Thyroid gland (tissue), 4 donors: ENCODE measurements around the gene MMD2.

ENCODE experiments used
- CTCF ChIP-seq, 6 experiments: fragments of 200-600 bp in 3 of 6; fragments of 450-650 bp in 3 of 6; sonication (generic) in 3 of 6; IDR thresholded peaks; one replicate each; pipeline ENCODE4 v1.5.1; 2016 to 2019; ENCODE audit warnings: antibody characterized with exemption in 6 of 6, mild to moderate bottlenecking in 2 of 6, inconsistent platforms in 1 of 6, moderate library complexity in 1 of 6
- POLR2A ChIP-seq, 2 donors: fragments of 450-650 bp; IDR thresholded peaks; one replicate each; pipeline ENCODE4 v1.6.1; 2017; ENCODE audit warnings: antibody characterized with exemption in 2 of 2, mild to moderate bottlenecking in 2 of 2, moderate library complexity in 1 of 2

GRCh38 chr7:4905171-4905570, 53.8 kb downstream of the MMD2 start:
- TF ChIP-seq CTCF (IDR thresholded peaks at IDR 0.05) (no peak), POLR2A (IDR thresholded peaks at IDR 0.05) (no peak)
